NOMO-1 treated with dmso at 0.1 percent for 144 hours (cell line): ENCODE results near the gene CLSTN2.

Source experiments
- DNase-seq: peaks from one replicate; lab custom pipeline; 2025; ENCODE audit not compliant: unreplicated experiment; lab: John Stamatoyannopoulos, UW

Gene CLSTN2

DNA sequence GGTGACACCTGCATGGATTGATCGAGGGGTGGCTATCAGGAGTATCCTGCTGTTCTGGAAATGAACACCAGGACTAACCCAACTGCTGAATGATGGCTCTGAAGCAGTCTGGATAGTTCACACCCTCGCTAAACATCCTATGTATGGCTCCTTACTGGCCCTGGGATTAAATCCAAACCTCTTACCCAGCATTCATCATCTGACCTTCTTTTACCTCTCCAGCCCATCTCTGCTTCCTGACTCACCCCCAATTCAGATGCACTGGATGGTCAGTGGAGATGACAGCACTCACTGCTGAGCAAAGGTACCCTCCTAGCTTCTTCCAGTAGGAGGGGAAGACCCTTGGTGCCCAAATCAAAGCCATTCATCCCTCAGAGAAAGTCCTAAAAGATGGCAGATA is 507.6 kb downstream of the CLSTN2 start:
- DNase-seq = no peak

DNA sequence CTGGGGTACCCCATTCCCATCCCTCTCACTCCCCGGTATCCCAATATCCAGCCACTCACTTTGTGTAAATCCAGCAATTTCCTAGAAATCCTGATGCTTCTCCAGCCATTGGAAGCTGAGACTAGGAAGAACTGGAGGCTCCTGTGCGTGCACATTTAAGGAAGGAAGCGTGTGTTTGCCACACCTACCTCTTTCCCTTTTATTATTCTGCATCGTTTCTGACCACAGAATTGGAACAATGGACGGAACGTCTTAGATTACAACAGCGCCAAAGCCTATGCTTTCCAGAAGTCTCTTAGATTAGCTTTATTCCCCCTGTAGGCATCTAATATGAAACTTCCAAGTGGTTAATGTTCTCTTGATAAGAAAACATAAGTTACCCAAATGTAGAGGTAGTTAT is 508.1 kb downstream of the CLSTN2 start:
- DNase-seq = no peak

DNA sequence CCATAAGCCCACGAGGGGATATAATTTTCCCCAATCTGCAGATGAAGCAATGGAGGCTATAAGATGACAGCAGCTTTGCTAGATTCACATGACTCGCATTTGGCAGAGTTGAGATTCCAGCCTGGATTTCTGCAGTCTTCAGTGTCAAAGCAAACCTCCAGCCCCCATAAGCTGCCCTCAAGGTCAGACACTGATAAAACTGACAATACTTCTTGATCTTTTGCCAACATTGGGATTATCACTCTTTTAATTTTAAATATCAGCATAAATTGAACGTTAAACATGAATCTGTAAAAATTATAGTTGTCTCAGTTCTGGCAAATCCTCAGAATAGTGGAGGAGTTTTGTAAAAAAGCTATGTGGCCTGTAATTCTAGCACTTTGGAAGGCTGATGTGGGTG is 508.8 kb downstream of the CLSTN2 start:
- DNase-seq = no peak

DNA sequence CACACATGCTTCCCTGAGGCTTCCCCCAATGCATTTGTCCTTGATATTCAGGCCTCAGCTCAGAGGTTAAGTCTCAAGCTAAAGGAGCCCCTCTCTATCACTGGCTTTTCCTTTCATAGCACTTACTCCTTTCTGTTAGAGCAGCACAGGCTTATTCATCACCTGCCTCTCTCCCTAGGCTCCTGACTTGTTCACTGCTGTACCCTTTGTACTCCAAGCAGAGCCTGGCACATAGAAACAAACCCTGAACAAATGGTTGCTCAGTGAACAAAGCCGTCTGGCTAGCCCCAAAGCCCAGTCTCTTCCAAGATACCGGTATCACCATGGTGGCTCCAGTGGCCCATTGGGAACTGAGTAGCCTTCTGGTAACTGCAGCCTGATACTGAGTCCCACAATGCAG is 511.7 kb downstream of the CLSTN2 start:
- no peak for DNase-seq

DNA sequence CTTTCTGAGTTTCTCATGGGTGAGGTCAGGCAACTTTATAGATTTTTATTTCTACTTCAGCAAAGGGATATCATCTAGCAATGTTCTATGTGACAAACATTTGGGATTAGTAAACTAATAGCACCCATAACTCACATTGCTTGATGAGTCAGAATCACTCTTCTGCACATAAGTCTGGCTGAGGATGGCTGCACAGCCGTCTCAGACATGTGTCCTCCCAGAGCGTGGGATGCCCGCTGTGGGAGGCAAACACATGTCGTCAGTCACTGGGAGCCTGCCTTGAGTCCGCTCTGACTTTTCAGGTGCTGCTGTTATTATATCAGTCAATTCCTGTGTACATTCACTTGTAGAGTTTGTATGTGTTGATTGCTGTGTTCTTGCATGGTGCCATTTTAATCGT is 512.2 kb downstream of the CLSTN2 start:
- no peak for DNase-seq

DNA sequence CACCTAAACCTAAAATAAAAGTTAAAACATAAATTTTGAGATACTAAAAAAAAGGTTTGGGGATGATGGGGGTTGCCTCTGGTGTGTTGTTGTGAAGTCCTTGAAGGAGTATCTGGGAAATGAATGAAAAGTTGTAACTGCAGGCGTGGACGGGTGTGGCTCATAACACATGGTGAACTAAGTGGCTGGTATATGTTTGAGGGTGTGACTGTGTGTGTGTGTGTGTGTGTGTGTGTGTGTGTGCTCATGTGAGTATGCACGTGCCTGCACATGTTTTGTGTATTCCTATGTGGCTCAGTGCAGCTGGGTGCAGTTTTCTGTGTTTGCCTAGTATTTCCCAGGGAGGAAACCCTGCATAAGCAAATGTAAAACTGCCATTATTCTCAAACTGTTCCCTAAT is 513.0 kb downstream of the CLSTN2 start:
- no peak for DNase-seq

DNA sequence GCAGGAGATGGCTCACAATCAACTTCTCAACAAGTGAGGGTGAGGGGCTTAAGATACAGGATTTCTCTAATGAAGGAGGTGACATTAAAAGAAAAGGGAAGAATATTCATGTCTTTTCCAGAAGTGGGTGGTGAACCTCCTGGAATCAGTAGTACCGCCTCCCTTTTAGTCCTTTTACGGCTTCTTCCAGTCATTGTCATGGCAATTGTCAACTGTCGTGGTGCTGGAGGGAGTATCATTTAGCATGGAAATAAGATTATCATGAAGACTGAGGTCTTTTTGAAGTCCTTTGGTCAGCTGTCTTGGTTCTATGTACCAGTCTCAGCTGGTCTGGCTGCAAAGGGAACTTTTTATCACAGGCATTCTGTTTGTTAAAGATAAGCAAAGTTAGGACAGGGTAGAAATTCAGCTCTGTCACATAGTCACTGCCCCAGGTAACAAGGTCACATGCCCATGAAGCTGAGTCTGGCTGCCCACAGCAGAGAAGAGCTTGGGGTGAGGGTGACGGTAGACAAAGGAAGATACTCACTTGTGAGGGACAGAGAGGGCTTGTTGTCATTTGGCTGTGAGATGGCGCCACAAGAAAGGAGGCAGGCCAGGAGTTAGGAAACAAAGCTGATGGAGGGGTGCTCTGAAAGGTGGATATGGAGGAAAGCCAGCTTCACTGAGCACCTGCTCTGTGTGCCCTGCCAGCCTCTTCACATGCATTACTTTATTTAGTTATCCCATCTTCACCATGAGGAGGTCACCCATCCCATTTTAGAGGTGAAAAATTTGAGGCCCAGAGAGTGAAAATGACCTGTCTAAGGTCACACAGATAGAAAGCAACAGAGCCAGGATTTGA is 514.6 kb downstream of the CLSTN2 start:
- no peak for DNase-seq

DNA sequence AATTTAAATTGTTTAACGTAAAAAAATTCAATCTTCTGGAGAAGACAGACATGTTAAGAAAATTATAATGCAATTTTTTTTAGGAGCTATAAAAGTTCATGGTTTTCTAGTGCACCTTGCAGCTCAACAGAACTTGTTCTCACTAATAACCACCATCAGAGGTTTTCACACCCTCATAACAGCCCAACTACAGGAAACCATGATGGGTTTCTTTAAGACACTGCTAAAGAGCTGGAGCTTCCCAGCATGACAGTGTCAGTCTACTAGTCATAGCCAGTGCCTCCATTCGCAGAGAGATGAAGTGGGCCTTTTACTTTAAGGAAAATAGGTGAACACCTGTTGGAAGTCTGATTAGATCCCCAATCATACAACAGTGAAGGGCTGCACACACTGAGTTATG is 518.8 kb downstream of the CLSTN2 start:
- no peak for DNase-seq

DNA sequence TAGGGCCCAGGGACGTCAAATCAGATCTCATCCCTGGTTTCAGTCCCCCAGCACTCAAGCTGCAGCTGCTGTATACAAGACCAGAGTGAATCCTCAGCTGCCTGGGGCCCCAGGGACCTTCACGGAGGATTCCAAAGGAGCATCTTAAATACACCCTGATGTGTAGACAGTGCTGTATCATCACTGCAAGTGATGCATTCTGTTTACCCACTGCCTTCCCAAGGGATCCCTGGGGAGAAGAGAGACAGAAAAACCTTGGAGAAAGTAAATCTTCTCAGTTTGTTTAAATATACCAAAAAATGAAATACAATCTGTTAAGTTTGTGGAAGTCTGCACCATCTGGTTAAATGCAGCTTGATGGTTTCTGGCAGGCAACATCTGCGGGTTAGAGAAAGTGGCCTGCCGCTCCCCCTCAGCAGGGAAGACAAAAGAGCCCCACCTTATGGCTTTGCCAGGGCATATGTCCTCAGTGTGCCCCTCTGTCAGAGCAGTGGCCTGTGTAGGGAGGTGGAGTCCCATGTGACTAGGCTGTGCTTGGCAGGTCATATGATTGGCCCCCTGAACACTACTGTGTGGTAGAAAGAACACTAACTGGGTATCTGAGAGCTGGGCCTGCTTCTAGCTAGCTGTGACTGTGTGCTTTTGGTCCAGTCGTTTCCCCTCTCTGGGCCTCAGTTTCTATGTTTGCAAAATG is 520.7 kb downstream of the CLSTN2 start:
- no peak for DNase-seq

DNA sequence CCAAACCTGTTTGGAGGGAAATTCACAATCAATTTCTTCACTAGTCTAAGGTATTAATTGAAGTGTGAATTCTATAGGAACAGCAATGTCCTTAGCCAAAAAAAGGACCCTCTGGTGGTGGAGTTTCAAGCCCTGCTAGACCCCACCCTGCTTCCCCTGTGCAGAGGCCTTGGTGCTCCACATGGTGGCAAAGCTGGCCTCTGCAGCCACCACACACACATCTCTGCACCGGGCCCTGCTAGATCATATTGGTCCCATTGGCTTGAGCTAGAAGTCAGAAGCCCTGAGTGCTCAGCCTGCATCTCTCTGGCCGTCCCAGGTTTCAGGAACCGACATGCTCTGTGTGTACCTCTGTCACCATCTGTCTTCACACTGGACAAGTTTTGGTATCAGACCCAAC is 522.0 kb downstream of the CLSTN2 start:
- no peak for DNase-seq

DNA sequence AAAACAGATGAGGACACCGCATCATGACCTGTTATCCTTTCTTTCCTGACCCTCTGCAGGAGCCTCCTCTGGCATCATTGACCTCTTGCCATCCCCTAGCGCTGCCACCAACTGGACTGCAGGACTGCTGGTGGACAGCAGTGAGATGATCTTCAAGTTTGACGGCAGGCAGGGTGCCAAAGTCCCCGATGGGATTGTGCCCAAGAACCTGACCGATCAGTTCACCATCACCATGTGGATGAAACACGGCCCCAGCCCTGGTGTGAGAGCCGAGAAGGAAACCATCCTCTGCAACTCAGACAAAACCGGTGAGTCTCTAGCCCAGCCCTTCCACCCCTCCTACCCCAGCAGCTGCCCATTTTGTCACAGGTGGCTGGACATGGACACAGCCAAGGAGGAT is 524.5 kb downstream of the CLSTN2 start:
- DNase-seq = no peak

DNA sequence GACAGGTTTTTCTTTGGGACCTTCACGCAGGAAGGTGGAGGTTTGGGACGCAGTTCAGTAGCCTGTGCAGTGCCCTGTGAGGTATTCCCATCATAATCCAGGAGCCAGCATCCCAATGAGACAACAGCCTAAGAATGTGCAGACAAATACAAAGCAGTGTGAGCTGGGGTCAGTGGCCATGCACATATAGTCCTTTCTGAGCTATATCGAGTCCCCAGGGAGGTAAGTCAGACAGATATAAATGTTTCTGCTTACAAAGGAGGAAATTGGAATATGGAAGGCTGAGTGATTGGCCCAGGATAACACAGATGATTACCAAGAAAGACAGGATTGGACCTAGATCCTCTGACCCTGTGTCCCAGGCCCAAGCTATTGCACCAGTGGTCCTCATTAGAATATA is 526.3 kb downstream of the CLSTN2 start:
- DNase-seq = no peak

DNA sequence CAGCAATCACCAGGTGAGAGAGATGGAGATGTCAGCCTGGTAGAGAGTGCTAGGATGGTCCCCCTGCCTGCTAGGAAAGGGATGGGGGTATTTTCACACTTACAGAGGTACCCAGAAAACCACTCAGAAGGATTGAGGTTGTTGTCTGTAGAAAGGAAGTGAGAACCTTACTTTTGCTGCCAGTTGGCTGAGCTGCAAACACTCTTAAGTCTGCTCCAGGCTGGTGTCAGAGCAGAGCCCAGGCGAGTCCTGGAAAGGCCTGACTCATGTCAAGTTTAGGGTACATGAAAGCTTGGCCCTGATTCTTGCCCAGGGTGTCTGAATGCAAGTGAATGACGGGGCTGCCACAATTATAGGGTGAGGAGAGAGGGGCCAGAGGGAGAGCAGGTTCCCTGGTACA is 528.4 kb downstream of the CLSTN2 start:
- no peak for DNase-seq

DNA sequence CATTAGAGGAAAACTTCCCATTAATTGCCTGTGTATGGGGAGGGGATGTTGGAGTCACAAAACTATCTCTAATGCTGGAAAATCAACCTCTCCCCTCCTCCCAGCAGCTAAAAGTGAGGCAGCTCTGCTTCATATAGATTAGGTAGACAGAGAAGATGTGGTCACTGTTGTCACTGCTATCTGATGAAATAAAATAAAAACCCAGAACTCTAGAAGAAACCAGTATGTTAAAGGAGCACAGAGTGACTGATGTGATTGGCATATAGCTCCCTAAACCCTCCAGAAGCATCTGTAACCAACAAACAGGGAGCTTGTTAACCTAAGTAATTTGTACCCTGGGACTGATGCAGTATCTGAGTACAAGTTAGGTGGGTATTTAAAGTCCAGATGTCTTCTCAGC is 531.0 kb downstream of the CLSTN2 start:
- DNase-seq = no peak

DNA sequence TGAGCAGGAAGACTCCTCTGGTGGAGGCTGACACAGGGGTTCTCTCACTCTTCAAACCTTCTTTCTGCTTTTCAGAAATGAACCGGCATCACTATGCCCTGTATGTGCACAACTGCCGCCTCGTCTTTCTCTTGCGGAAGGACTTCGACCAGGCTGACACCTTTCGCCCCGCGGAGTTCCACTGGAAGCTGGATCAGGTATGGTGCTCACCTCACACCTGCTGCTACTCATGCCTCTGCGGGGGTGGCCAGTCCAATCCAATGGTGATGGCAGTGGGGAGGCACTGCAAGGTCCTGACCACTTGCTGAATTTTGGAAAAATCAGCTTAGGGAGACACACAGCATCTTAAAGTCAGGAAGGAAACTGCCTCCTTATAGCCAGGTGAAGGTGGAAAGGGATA is 531.5 kb downstream of the CLSTN2 start:
- DNase-seq = no peak

DNA sequence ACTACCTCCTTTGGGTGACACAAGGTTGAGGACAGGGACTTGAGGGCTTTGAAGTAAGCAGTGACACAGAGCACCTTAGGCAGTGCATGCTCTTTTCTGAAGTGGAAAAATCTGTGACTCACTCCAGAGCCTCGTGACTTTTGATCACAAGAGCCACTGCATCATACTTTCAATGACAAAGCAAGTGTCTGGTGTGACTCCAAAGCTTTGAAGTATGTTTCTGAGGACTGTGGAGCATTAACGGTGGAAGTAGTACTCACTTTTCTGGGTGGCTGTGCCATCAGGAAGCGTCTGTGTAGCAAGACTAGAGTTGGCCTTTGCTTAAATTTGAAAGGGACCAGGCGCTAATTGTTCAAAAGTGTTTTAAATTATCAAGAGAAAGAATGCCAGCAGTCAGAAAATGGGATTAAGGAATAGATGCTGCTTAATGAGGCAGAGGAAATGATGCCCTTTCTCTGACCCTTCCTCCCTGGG is 532.2 kb downstream of the CLSTN2 start:
- no peak for DNase-seq

DNA sequence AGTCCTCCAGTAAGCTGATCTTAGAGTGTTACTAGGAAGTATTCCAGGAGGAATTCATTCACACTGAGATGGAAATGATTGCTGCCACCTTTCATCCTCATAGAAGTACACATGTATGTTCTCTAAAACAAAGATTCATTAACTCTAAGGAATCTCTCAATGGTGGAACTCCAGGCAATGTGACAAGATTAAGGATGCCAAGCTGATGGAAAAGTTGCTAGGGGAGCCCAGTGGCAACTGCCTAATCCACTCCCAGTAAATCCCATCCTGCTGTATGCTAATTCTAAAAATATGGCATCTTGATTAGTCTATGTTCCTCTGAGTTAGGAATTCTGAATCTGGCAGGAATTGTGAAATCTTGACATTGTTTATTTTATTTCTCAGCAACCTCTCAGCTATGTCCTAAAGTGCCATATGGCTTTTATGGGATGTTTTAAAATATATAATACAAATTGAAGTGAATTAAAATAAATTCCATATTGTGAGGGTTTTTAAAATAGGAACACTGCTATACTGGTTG is 532.9 kb downstream of the CLSTN2 start:
- DNase-seq = no peak

DNA sequence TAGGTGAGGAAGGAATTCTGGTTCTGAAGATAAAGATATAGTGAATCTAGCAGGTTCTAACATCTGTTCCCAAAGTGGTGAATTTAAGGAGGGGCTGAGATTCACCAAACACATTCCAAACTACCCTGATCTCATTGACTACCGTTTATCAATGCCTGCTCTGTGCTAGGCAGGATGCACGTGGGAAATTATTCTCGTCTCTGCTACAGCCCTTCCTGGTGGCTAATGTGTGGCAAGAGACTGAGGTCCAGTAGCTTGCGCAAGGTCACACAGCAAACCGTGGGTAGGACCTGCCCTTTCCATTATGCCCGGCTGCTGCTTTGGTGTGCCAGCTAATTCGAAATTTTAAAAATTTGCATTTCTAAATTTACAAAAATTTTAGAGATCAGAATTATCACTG is 533.4 kb downstream of the CLSTN2 start:
- DNase-seq = peak; percentile 37

DNA sequence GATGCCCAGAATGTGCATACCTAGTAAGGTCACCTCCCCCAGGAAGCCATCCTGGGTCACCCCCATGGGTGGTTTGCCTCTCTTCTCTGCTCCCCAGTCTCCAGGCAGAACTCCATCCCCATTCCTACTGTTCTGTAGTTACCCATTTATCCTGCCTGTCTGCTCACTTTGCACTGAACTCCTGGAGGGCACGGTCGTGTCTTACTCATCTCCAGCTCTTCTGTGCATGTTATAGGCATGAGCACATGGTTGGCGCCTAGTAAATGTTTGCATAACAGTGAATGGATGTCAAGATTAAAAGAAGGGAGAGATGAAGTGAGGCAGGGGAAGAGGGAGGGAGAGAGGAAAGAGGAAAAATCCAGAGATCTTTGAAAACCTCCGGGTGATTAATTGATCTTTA is 534.5 kb downstream of the CLSTN2 start:
- no peak for DNase-seq

DNA sequence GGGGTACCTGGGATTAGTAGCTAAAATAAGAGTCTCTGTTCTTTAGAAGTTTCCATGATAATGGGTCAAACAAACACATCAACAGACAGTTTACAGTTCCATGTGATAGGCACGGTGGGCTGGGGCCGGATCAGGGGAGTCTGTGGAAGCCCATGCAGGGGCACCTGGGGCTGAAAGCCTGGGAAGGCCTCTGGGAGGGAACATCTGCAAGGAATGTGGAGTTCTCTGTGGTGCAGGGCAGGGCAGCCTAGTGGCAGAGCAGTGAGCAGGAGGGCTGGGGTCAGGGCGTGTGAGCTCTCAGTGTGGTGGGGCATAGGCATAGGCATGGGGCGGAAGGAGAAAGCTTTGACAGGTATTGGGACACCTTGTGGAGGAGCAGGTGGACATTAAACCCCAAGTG is 535.2 kb downstream of the CLSTN2 start:
- no peak for DNase-seq

DNA sequence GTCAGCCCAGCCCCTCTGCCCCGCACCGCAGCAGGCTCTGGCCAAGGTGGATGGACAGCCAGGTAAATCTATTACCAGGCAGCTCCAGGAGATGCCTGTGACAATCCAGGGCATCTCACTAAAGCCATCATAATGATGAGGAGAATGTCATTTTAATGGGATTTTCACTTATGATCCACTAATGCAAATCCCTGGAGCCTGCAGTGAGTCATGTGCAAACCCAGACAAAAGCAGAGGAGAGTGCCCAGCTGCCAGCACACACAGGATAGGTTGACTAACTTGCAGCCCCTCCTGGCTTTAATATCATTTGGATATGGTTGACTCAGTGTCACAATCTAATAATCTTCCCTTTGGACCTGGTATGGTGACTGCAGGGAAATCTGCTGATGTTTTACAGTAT is 536.0 kb downstream of the CLSTN2 start:
- no peak for DNase-seq

DNA sequence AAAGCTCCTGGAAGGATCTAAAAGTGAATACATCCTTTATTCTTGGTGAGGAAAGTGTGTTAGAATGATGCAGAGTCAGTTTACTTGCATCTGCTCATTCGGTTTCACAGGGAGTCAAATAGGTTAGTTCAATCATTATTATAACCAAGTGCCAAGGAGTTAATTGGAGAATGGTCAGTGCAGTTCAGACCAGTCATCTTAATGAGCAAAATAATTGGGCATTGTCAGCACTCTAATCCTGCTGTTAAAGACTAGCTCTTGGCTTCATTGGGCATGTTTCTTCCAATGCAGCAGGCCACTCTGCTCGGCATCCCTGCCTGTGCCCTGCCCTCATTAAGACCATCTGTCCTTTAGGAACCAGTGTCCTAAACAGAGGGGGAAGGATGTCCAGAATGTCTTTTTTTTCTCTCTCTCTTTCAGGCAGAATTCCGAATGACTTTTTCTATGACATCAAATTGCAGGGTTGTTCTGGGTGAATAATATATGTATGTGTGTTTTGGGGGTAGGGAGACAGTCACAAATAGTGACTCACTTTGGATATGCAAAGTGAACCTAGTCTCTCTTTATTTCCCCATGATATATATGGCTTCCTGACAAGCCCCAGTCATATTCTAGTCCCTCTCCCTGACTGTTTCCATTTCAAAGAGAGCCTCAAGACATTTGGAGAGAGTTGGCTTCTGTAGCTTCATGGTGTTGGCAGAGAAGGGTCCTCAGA is 537.5 kb downstream of the CLSTN2 start:
- DNase-seq = no peak
